ENCODE measurements around the gene HIBADH. TPM values are rescaled to one million over a fixed set of nuclear protein-coding genes. Genes with fewer than 3 reads are reported as not detected.

HIBADH gene
- total RNA-seq, 4 donors from 2014 or later: 18.0 to 74.8 (median 41.2) TPM

- no peaks in the 10 kb centered on the region for H3K27me3 ChIP-seq
- H3K9me3 ChIP-seq: no peaks in the 10 kb centered on the region
- 60 to 93% methylated on average over 1 to 2 of the region's 2 CpGs for WGBS, 2 donors (ENCODE audit: low coverage in 1 of 2)
- intact Hi-C loops (cut with DNase I; ENCODE audit: low total_unique reads): no loop called here
- H3K4me3 ChIP-seq: no peak overlapping the region
- TF ChIP-seq CTCF (IDR thresholded peaks at IDR 0.05): no peak
- no peak for TF ChIP-seq POLR2AphosphoS5 (IDR thresholded peaks at IDR 0.05)
- TF ChIP-seq POLR2A (IDR thresholded peaks at IDR 0.05): no peak
- TF ChIP-seq EP300 (IDR thresholded peaks at IDR 0.05; ENCODE audit: low read depth): no peak
- peaks cover 0 to 16% (median 3%) of the 10 kb centered on the region in 4 donors for H3K4me1 ChIP-seq
- no peaks in the 10 kb centered on the region for H3K36me3 ChIP-seq
- no peak overlapping the region for H3K27ac ChIP-seq
- no peak for DNase-seq
- in situ Hi-C loops (cut with MboI; ENCODE audit: low pct_ligation_motif_present in 1 of 4, low pct_unique_long_range_greater_than_20kb in 1 of 4, low sequenced_read_pairs in 3 of 4): no loop called here
Measured at GRCh38 chr7:27642271-27642670, 20.4 kb downstream of the HIBADH start.

GRCh38 chr7:27641581-27642230 lies 21.0 kb downstream of the HIBADH start:
- Histone ChIP-seq H3K9me3 (no peaks in the 10 kb centered on the region), H3K27ac (no peak overlapping the region), H3K4me1 (peaks cover 0 to 16% (median 3%) of the 10 kb centered on the region in 4 donors), H3K36me3 (no peaks in the 10 kb centered on the region), H3K27me3 (no peaks in the 10 kb centered on the region), H3K4me3 (no peak overlapping the region)
- intact Hi-C loops (cut with DNase I; ENCODE audit: low total_unique reads) (no loop called here), in situ Hi-C loops (cut with MboI; ENCODE audit: low pct_ligation_motif_present in 1 of 4, low pct_unique_long_range_greater_than_20kb in 1 of 4, low sequenced_read_pairs in 3 of 4) (no loop called here)
- DNase-seq: no peak
- TF ChIP-seq CTCF (IDR thresholded peaks at IDR 0.05): no peak
- TF ChIP-seq POLR2AphosphoS5 (IDR thresholded peaks at IDR 0.05): no peak
- 48 to 81% methylated on average over 2 to 4 of the region's 4 CpGs for WGBS, 2 donors (ENCODE audit: low coverage in 1 of 2)

GRCh38 chr7:27640884-27641574 lies 21.7 kb downstream of the HIBADH start:
- WGBS, 2 donors (ENCODE audit: low coverage in 1 of 2): 23 to 45% methylated on average over 4 to 5 of the region's 5 CpGs

More at GRCh38 chr7:27640884-27641574, 21.7 kb downstream of the HIBADH start:
- no peak for DNase-seq
- Histone ChIP-seq H3K4me3 (no peak overlapping the region), H3K27ac (no peak overlapping the region), H3K9me3 (no peaks in the 10 kb centered on the region), H3K27me3 (no peaks in the 10 kb centered on the region), H3K36me3 (no peaks in the 10 kb centered on the region), H3K4me1 (peaks cover 0 to 23% (median 3%) of the 10 kb centered on the region in 4 donors)
- in situ Hi-C loops (cut with MboI; ENCODE audit: low pct_ligation_motif_present in 1 of 4, low pct_unique_long_range_greater_than_20kb in 1 of 4, low sequenced_read_pairs in 3 of 4) (no loop called here), intact Hi-C loops (cut with DNase I; ENCODE audit: low total_unique reads) (no loop called here)
- TF ChIP-seq POLR2AphosphoS5 (IDR thresholded peaks at IDR 0.05): no peak
- TF ChIP-seq POLR2A (IDR thresholded peaks at IDR 0.05): no peak
- no peak for TF ChIP-seq CTCF (IDR thresholded peaks at IDR 0.05)
- no peak for TF ChIP-seq EP300 (IDR thresholded peaks at IDR 0.05; ENCODE audit: low read depth)
